BJ (cell line): ENCODE measurements around the gene UBN1. TPM values are rescaled to one million over a fixed set of nuclear protein-coding genes. Genes with fewer than 3 reads are reported as not detected.
"Not testable (repeated sequence)": the region's sequence is repeated elsewhere in the genome, so short reads cannot be mapped to it uniquely, and the experiment has no call there.

Experiments used
- CTCF ChIA-PET: fragments of 350-600 bp; formaldehyde crosslinking; extraction: SDS; loops from one replicate; lab custom pipeline; 2021; ENCODE audit warnings: antibody characterized with exemption, inconsistent platforms; lab: Yijun Ruan, JAX
- POLR2A ChIA-PET: fragments of 300-600 bp; sonication (Branson Sonifier 250); formaldehyde crosslinking; extraction: SDS; loops from one replicate; lab custom pipeline; 2021; ENCODE audit warnings: antibody characterized with exemption; lab: Charles Lee
- DNase-seq: peaks from one replicate; pipeline ENCODE4 v3.0.0-alpha.2; 2011; ENCODE audit warnings: low read depth
- H3K27me3 ChIP-seq: 2 replicates; pipeline ENCODE4 v1.6.0; 2011; ENCODE audit warnings: low read length; ENCODE audit not compliant: control insufficient read depth, insufficient read depth
- H3K36me3 ChIP-seq: 2 replicates; pipeline ENCODE4 v1.5.1; 2011; ENCODE audit warnings: low read length; ENCODE audit not compliant: control insufficient read depth, insufficient read depth
- H3K4me3 ChIP-seq: 2 replicates; pipeline ENCODE4 v1.5.1; 2011; ENCODE audit warnings: low read depth, mild to moderate bottlenecking, control low read depth, low read length
- polyA plus RNA-seq: library from polyadenylated mRNA; depleted of rRNA; stranded (reverse); fragments of >200 nt; gene quantifications from 2 replicates; pipeline ENCODE4 v1.2.3, GENCODE V29; 2011
- TF ChIP-seq, protein P1 (sequence below): IDR thresholded peaks from 2 replicates; pipeline ENCODE4 v1.5.1; 2011; ENCODE audit warnings: low read depth, mild to moderate bottlenecking, control low read depth, inconsistent platforms, low read length, moderate library complexity; ENCODE audit not compliant: insufficient read depth

The UBN1 gene
- polyA plus RNA-seq, 1 experiment: 11.2 TPM

DNA sequence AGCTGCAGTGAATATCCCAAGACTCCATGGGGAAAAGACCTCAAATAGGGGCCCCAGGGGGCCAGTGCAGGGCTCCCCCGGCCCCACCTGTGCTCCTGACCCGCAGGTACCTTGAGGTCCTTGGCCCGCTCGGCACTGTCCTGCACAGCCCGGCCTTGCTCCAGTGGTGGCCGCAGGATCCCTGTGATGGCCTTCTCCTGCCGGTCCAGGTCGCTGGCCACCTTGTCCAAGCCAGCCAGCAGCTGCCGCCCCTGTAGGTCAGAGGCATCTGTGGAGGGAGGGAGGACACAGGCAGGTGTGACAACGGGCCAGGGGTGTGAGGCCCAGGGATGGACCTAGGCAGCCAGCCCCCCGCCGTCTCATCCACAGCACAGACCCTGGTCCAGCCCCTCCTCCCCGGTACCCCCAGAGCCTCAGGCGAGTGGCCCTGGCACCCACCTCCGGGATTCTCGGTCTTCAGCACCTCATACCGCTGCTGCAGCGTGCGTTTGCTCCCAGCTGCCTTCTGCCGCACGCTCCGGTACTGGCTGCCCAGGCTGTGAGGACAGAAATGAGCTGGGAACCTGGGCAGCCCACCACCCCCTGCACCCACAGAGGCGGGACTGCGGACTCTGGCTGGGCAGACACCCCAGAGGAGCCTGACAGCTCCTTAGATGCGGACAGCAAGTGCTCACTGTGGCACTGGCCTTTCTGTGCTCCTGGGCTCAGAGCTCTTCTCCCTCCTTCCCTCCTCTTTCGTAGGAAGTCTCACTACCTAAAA is 46.0 kb downstream of the UBN1 start:
- DNase-seq: no peak
- H3K27me3 ChIP-seq: no peaks in the 10 kb centered on the region; the same call in 1 of the 2 replicates
- CTCF ChIA-PET: no interaction called here
- H3K36me3 ChIP-seq: peaks cover 5% of the 10 kb centered on the region; the same call in 1 of the 2 replicates
- TF ChIP-seq, protein P1, sequence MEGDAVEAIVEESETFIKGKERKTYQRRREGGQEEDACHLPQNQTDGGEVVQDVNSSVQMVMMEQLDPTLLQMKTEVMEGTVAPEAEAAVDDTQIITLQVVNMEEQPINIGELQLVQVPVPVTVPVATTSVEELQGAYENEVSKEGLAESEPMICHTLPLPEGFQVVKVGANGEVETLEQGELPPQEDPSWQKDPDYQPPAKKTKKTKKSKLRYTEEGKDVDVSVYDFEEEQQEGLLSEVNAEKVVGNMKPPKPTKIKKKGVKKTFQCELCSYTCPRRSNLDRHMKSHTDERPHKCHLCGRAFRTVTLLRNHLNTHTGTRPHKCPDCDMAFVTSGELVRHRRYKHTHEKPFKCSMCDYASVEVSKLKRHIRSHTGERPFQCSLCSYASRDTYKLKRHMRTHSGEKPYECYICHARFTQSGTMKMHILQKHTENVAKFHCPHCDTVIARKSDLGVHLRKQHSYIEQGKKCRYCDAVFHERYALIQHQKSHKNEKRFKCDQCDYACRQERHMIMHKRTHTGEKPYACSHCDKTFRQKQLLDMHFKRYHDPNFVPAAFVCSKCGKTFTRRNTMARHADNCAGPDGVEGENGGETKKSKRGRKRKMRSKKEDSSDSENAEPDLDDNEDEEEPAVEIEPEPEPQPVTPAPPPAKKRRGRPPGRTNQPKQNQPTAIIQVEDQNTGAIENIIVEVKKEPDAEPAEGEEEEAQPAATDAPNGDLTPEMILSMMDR: no peak
- H3K4me3 ChIP-seq: no peak overlapping the region
- POLR2A ChIA-PET: no interaction called here

DNA sequence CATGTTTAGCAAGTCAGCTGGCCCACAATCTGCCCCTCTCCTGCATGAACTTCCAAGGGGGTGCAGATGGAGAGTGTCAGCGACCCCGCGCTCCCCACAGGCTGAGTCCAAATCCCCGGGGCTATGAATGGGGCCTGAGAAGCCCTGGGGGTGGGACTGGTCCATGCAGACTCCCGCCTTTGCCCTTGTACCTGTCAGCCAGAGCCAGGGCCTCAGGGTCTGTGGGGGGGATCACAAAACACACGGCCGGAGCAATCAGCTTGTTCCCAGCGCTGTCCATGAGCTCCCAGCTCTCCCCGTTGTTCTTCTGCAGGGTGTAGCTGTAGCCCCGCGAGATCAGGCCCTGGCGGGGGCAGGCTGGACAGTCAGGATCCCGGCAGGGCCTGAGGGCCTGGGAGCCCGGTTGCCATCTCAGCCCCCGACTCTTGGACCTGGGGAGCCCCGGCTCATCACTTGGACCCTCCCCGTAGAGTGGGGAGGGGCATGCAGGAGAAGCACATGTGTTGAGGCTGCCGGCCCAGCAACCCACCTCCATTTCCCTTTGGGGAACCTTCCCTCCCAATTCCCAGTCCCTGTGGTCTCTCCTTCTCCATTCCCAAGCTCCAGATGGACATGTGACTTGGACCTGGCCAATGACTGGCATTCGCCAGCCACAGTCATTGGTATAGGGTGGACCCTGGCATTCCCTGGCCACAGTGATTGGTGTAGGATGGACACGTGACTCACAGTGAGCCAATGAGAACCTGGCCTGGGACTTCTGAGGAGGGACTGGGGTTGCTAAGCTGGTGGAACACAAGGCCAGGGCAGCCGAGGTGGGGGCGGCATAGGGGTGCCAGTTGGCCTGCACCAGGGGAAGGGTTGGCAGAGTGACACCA is 47.2 kb downstream of the UBN1 start:
- CTCF ChIA-PET: interaction anchor here (0.7 to 1.2 kb wide), 2 partner anchors 62 to 197 kb away, joined by 3 read pairs; no protein-coding TSS in a partner anchor
- peaks cover 5% of the 10 kb centered on the region; the same call in 1 of the 2 replicates for H3K36me3 ChIP-seq
- H3K4me3 ChIP-seq: no peak overlapping the region
- TF ChIP-seq, protein P1: no peak
- POLR2A ChIA-PET: no interaction called here
- DNase-seq: no peak
- no peaks in the 10 kb centered on the region; the same call in 1 of the 2 replicates for H3K27me3 ChIP-seq

DNA sequence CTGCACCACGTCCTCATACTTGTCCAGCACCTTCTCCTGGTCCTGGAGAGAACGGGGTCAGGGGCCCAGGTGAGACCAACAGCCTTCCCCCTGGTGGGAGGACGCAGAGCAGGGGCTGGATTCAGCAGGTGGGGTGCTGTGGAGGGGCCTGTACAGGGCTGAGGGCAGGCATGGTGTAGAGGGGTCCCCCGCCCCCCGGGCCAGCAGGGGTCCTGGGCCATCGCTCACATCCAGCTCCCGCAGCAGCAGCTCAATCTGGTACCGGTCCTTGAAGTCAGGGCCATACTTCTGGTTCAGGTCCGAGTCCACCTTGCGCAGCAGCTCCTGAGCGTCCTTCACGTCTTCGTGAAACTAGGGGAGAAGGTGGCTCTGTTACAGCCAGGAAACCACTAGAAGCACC is 48.1 kb downstream of the UBN1 start:
- DNase-seq: no peak
- CTCF ChIA-PET: interaction anchor here (0.7 to 1.2 kb wide), 2 partner anchors 61 to 197 kb away, joined by 3 read pairs; no protein-coding TSS in a partner anchor
- H3K4me3 ChIP-seq: no peak overlapping the region
- H3K36me3 ChIP-seq: 0 out of 2 replicates have a peak, but pooled peaks cover 2% of the 10 kb centered on the region
- H3K27me3 ChIP-seq: no peaks in the 10 kb centered on the region; the same call in 1 of the 2 replicates
- POLR2A ChIA-PET: no interaction called here
- TF ChIP-seq, protein P1: no peak

DNA sequence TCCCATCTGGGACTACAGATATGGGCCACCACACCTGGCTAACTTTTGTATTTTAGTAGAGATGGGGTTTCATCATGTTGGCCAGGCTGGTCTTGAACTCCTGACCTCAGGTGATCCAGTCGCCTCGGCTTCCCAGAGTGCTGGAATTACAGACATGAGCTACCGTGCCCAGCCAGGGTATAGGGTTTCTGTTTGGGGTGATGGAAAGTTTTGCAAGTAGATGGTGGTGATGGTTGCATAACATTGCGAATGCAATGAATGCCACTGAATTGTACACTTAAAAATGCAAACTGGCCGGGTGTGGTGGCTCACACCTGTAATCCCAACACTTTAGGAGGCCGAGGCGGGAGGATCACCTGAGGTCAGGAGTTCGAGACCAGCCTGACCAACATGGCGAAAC is 49.5 kb downstream of the UBN1 start:
- H3K36me3 ChIP-seq, H3K27me3 ChIP-seq, H3K4me3 ChIP-seq, POLR2A ChIA-PET, DNase-seq: not testable (repeated sequence)
- CTCF ChIA-PET: interaction anchor here (1.1 kb wide), 1 partner anchor 59 kb away, joined by 3 read pairs; no protein-coding TSS in a partner anchor

DNA sequence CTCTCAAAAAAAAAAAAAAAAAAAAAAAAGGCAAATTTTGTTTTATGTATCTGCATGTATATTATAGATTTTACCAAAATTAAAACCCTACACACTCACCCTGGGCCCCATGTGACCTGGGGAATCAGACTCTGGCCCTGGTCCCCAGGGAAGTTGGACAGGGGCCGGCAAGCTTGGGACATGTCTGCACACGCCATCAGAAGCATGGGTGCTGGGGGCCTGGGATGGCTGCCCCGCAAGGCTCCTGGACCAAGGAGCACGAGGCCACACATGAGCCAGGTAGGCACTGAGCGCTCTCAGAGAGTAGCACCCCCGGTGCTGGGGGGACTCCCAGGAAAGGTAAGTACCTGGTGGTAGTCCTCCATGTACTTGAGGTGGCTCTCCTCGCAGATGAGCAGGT is 50.0 kb downstream of the UBN1 start:
- Histone ChIP-seq H3K4me3 (no peak overlapping the region), H3K36me3 (no peaks in the 10 kb centered on the region), H3K27me3 (no peaks in the 10 kb centered on the region; the same call in 1 of the 2 replicates)
- ChIA-PET POLR2A (no interaction called here), CTCF (interaction anchor here (1.1 kb wide), 1 partner anchor 59 kb away, joined by 3 read pairs; no protein-coding TSS in a partner anchor)
- TF ChIP-seq, protein P1: no peak
- no peak for DNase-seq
